ENCODE data around the gene MVK.

DNA sequence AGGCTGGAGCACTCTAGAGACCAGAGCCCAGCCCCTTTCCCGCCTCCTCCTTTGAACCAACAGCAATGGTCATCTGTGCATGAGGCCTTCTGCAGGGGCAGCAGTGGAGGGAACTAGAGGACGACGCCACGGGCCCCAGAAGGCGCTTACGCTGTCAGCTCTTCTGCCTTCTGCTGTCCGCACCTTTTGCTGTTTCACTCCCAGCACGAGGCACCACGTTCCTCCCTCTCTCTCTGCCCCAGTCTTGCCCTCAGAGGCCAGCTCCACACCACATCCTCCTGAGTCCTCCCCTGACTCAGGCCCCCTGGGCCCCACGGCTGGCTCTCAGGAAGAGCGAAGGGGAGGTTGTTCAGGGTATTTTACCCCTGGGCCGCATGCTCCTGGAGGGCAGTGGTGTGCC is 15.8 kb upstream of the MVK start:
- TF ChIP-seq, protein P1, sequence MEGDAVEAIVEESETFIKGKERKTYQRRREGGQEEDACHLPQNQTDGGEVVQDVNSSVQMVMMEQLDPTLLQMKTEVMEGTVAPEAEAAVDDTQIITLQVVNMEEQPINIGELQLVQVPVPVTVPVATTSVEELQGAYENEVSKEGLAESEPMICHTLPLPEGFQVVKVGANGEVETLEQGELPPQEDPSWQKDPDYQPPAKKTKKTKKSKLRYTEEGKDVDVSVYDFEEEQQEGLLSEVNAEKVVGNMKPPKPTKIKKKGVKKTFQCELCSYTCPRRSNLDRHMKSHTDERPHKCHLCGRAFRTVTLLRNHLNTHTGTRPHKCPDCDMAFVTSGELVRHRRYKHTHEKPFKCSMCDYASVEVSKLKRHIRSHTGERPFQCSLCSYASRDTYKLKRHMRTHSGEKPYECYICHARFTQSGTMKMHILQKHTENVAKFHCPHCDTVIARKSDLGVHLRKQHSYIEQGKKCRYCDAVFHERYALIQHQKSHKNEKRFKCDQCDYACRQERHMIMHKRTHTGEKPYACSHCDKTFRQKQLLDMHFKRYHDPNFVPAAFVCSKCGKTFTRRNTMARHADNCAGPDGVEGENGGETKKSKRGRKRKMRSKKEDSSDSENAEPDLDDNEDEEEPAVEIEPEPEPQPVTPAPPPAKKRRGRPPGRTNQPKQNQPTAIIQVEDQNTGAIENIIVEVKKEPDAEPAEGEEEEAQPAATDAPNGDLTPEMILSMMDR (conservative IDR thresholded peaks at IDR 0.05 in 1 of 2, IDR thresholded peaks at IDR 0.05 in 1 of 2; ENCODE audit: low read depth in 1 of 2, low read length in 2 of 2) = no peak
- TF ChIP-seq EZH2 (IDR thresholded peaks at IDR 0.05; ENCODE audit: low read length, missing control alignments) = no peak

All from fibroblast of lung (primary cell).